Myocyte (in vitro differentiated cells): Measurements from ENCODE around the gene APOL6. TPM values are rescaled to one million over a fixed set of nuclear protein-coding genes. Genes with fewer than 3 reads are reported as not detected.
A peak's percentile ranks its signal among the peaks of the same experiment; 100 is the strongest.
"Not testable (repeated sequence)": the region's sequence is repeated elsewhere in the genome, so short reads cannot be mapped to it uniquely, and the experiment has no call there.

Experiments used
- DNase-seq: peaks from one replicate; pipeline ENCODE4 v3.0.0-alpha.2; 2012; ENCODE audit warnings: low read depth
- total RNA-seq: library from RNA; depleted of rRNA; stranded (reverse); fragments of >200 nt; gene quantifications from 2 replicates; pipeline ENCODE4 v1.2.3, GENCODE V29; 2014

APOL6 gene
- total RNA-seq, 1 donor from 2014 or later = 7.0 TPM

- no peak for DNase-seq
Observed at GRCh38 chr22:35634943-35635540, 13.2 kb upstream of the APOL6 start.

GRCh38 chr22:35637254-35637653 lies 11.0 kb upstream of the APOL6 start:
- no peak for DNase-seq

- DNase-seq = no peak
Observed at GRCh38 chr22:35638001-35638400, 10.2 kb upstream of the APOL6 start.

GRCh38 chr22:35638410-35638809 lies 9.8 kb upstream of the APOL6 start:
- peak; percentile 60 for DNase-seq

GRCh38 chr22:35641494-35642120 lies 6.6 kb upstream of the APOL6 start:
- DNase-seq = no peak

GRCh38 chr22:35642305-35642741 lies 5.9 kb upstream of the APOL6 start:
- DNase-seq = peak; percentile 62

GRCh38 chr22:35643991-35644390 lies 4.3 kb upstream of the APOL6 start:
- DNase-seq = no peak

GRCh38 chr22:35645646-35646045 lies 2.6 kb upstream of the APOL6 start:
- DNase-seq = no peak

GRCh38 chr22:35649026-35649553 lies 844 bp downstream of the APOL6 start:
- no peak for DNase-seq

GRCh38 chr22:35649636-35650250 lies 1.5 kb downstream of the APOL6 start:
- DNase-seq = no peak

GRCh38 chr22:35651085-35651484 lies 2.8 kb downstream of the APOL6 start:
- DNase-seq = no peak

- no peak for DNase-seq
Observed at GRCh38 chr22:35653824-35654223, 5.6 kb downstream of the APOL6 start.

GRCh38 chr22:35656284-35656752 lies 8.1 kb downstream of the APOL6 start:
- DNase-seq = no peak

- no peak for DNase-seq
Observed at GRCh38 chr22:35657571-35658312, 9.5 kb downstream of the APOL6 start.

GRCh38 chr22:35660291-35661127 lies 12.3 kb downstream of the APOL6 start:
- DNase-seq = no peak

GRCh38 chr22:35661464-35661863 lies 13.2 kb downstream of the APOL6 start:
- no peak for DNase-seq

GRCh38 chr22:35662914-35663313 lies 14.7 kb downstream of the APOL6 start:
- no peak for DNase-seq

- DNase-seq = peak; percentile 30
Observed at GRCh38 chr22:35663371-35663770, 15.1 kb downstream of the APOL6 start.

GRCh38 chr22:35664955-35665587 lies 16.8 kb downstream of the APOL6 start:
- no peak for DNase-seq

GRCh38 chr22:35666699-35667098 lies 18.5 kb downstream of the APOL6 start:
- not testable (repeated sequence) for DNase-seq
